ENCODE results near the gene UGT1A4.

Gene UGT1A4

DNA sequence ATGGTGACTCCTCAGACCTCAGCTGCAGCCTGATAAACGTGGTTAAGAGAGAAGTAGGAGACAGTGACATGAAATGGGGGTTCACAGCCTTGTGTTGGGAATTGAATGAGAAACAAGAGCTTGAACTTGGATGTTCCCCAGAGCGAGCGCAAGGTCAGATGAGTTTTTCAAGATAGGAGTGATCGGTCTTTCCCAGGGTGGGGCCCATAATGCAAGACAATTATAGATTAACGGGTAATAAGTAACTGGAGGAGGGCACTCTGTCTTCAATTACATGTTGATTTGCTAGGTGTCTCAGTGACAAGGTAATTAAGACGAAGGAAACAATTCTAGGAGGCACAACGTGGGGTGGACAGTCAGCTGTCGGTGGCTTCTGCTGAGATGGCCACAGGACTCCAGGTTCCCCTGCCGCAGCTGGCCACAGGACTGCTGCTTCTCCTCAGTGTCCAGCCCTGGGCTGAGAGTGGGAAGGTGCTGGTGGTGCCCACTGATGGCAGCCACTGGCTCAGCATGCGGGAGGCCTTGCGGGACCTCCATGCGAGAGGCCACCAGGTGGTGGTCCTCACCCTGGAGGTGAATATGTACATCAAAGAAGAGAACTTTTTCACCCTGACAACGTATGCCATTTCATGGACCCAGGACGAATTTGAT is 5.8 kb upstream of the UGT1A4 start, which contains the start of gene UGT1A5:
TSS of gene UGT1A5 (plus strand) at position 297 of the 651 bp plus-strand sequence. CDS start at position 382, 85 bp downstream.
- Histone ChIP-seq H3K79me2 (ENCODE audit: control insufficient read depth, low read length) (no peaks in the 10 kb centered on the region), H3K9me3 (ENCODE audit: control insufficient read depth, insufficient read depth, low read length) (no peaks in the 10 kb centered on the region), H3K4me3 (ENCODE audit: low read length) (no peak within 1 kb of the TSS), H3F3A (ENCODE audit: control insufficient read depth, insufficient read depth) (no peaks in the 10 kb centered on the region), H3K9me2 (replicated peaks; ENCODE audit: control insufficient read depth, low read length) (no peaks in the 10 kb centered on the region), H3K4me2 (ENCODE audit: low read length) (no peak within 1 kb of the TSS), H3K27ac (ENCODE audit: low read depth, low read length) (no peak within 1 kb of the TSS), H3K27me3 (ENCODE audit: control insufficient read depth, low read length) (peaks cover 10% of the 10 kb centered on the region; the same call in 1 of the 2 replicates), H3K4me1 (ENCODE audit: control insufficient read depth, low read length) (no peaks in the 10 kb centered on the region), H3K36me3 (ENCODE audit: control insufficient read depth, low read length) (no peaks in the 10 kb centered on the region), H4K20me1 (ENCODE audit: control insufficient read depth, insufficient read depth, low read depth, low read length) (no peaks in the 10 kb centered on the region)
- no peak for TF ChIP-seq EZH2phosphoT487 (IDR thresholded peaks at IDR 0.05; ENCODE audit: borderline replicate concordance, low read length)
- TF ChIP-seq, protein P1, sequence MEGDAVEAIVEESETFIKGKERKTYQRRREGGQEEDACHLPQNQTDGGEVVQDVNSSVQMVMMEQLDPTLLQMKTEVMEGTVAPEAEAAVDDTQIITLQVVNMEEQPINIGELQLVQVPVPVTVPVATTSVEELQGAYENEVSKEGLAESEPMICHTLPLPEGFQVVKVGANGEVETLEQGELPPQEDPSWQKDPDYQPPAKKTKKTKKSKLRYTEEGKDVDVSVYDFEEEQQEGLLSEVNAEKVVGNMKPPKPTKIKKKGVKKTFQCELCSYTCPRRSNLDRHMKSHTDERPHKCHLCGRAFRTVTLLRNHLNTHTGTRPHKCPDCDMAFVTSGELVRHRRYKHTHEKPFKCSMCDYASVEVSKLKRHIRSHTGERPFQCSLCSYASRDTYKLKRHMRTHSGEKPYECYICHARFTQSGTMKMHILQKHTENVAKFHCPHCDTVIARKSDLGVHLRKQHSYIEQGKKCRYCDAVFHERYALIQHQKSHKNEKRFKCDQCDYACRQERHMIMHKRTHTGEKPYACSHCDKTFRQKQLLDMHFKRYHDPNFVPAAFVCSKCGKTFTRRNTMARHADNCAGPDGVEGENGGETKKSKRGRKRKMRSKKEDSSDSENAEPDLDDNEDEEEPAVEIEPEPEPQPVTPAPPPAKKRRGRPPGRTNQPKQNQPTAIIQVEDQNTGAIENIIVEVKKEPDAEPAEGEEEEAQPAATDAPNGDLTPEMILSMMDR (IDR thresholded peaks at IDR 0.05; ENCODE audit: low read depth, low read length, poor library complexity, severe bottlenecking): no peak

DNA sequence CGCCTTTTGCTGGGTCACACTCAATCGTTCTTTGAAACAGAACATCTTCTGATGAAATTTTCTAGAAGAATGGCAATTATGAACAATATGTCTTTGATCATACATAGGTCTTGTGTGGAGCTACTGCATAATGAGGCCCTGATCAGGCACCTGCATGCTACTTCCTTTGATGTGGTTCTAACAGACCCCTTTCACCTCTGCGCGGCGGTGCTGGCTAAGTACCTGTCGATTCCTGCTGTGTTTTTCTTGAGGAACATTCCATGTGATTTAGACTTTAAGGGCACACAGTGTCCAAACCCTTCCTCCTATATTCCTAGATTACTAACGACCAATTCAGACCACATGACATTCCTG is 5.3 kb upstream of the UGT1A4 start:
- TF ChIP-seq, protein P1 (IDR thresholded peaks at IDR 0.05; ENCODE audit: low read depth, low read length, poor library complexity, severe bottlenecking): no peak
- no peak for TF ChIP-seq EZH2phosphoT487 (IDR thresholded peaks at IDR 0.05; ENCODE audit: borderline replicate concordance, low read length)
- no peaks in the 10 kb centered on the region for H3K4me1 ChIP-seq (ENCODE audit: control insufficient read depth, low read length)
- no peak overlapping the region for H3K27ac ChIP-seq (ENCODE audit: low read depth, low read length)
- no peaks in the 10 kb centered on the region for H3K79me2 ChIP-seq (ENCODE audit: control insufficient read depth, low read length)
- H3F3A ChIP-seq (ENCODE audit: control insufficient read depth, insufficient read depth): no peaks in the 10 kb centered on the region
- H3K36me3 ChIP-seq (ENCODE audit: control insufficient read depth, low read length): no peaks in the 10 kb centered on the region
- no peaks in the 10 kb centered on the region for H3K9me3 ChIP-seq (ENCODE audit: control insufficient read depth, insufficient read depth, low read length)
- H3K27me3 ChIP-seq (ENCODE audit: control insufficient read depth, low read length): peaks cover 10% of the 10 kb centered on the region; the same call in 1 of the 2 replicates
- H3K4me3 ChIP-seq (ENCODE audit: low read length): no peak overlapping the region
- no peaks in the 10 kb centered on the region for H3K9me2 ChIP-seq (replicated peaks; ENCODE audit: control insufficient read depth, low read length)
- no peaks in the 10 kb centered on the region for H4K20me1 ChIP-seq (ENCODE audit: control insufficient read depth, insufficient read depth, low read depth, low read length)
- no peak overlapping the region for H3K4me2 ChIP-seq (ENCODE audit: low read length)

DNA sequence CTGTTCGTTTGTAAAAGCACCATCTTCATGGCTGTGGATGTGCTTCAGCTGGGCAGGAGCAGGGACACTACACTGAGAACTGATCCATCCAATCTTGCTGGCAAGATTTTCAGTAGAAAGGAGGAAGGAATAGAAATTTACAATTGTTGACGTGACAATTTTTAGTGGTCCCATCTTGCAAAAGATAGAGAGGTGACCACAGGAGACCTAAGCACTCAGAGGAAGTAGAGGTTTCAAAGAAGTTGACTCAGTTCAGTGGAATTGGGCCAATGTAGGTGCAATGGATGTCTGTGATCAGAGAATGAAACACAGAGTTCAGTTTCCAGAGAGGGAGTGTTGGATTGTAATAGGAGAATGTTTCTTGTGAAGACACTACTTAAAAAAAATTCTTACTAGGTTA is 4.4 kb upstream of the UGT1A4 start:
- Histone ChIP-seq H3K4me3 (ENCODE audit: low read length) (no peak overlapping the region), H4K20me1 (ENCODE audit: control insufficient read depth, insufficient read depth, low read depth, low read length) (no peaks in the 10 kb centered on the region), H3K9me3 (ENCODE audit: control insufficient read depth, insufficient read depth, low read length) (no peaks in the 10 kb centered on the region), H3K4me2 (ENCODE audit: low read length) (no peak overlapping the region), H3K79me2 (ENCODE audit: control insufficient read depth, low read length) (no peaks in the 10 kb centered on the region), H3K4me1 (ENCODE audit: control insufficient read depth, low read length) (no peaks in the 10 kb centered on the region), H3K27ac (ENCODE audit: low read depth, low read length) (no peak overlapping the region), H3K9me2 (replicated peaks; ENCODE audit: control insufficient read depth, low read length) (no peaks in the 10 kb centered on the region), H3K27me3 (ENCODE audit: control insufficient read depth, low read length) (peaks cover 10% of the 10 kb centered on the region; the same call in 1 of the 2 replicates), H3F3A (ENCODE audit: control insufficient read depth, insufficient read depth) (no peaks in the 10 kb centered on the region), H3K36me3 (ENCODE audit: control insufficient read depth, low read length) (no peaks in the 10 kb centered on the region)
- TF ChIP-seq, protein P1 (IDR thresholded peaks at IDR 0.05; ENCODE audit: low read depth, low read length, poor library complexity, severe bottlenecking): no peak
- TF ChIP-seq EZH2phosphoT487 (IDR thresholded peaks at IDR 0.05; ENCODE audit: borderline replicate concordance, low read length): no peak
